Glomerular visceral epithelial cell (primary cell): Measurements from ENCODE around the gene INTS14.

Experiments
- DNase-seq: peaks from one replicate; pipeline ENCODE4 v3.0.0-alpha.2; 2016; ENCODE audit errors: extremely low spot score

Gene INTS14

GRCh38 chr15:65610871-65611718 is at the start of gene INTS14:
TSS of gene INTS14 (minus strand) at chr15:65611131. CDS start at chr15:65607380, 3,751 bp downstream.
- DNase-seq: peak; percentile 97

GRCh38 chr15:65659502-65660052 is 48.6 kb upstream of the INTS14 start:
- DNase-seq: no peak

GRCh38 chr15:65655457-65655856 is 44.5 kb upstream of the INTS14 start:
- no peak for DNase-seq

GRCh38 chr15:65655026-65655425 is 44.1 kb upstream of the INTS14 start:
- peak; percentile 23 for DNase-seq

- no peak for DNase-seq
These were observed 43.0 kb upstream of the INTS14 start for GRCh38 chr15:65653801-65654521.

- DNase-seq: no peak
These were observed 42.4 kb upstream of the INTS14 start for GRCh38 chr15:65653341-65653740.

- no peak for DNase-seq
These were observed 41.2 kb upstream of the INTS14 start for GRCh38 chr15:65651831-65652749.

GRCh38 chr15:65651042-65651322 is 40.1 kb upstream of the INTS14 start:
- no peak for DNase-seq

GRCh38 chr15:65650312-65651041 is 39.5 kb upstream of the INTS14 start:
- no peak for DNase-seq

GRCh38 chr15:65646486-65646885 is 35.6 kb upstream of the INTS14 start:
- no peak for DNase-seq

GRCh38 chr15:65645392-65645791 is 34.5 kb upstream of the INTS14 start:
- DNase-seq: no peak

- DNase-seq: no peak
These were observed 33.4 kb upstream of the INTS14 start for GRCh38 chr15:65644282-65644681.

GRCh38 chr15:65642594-65642993 is 31.7 kb upstream of the INTS14 start:
- DNase-seq: no peak

GRCh38 chr15:65641768-65642475 is 31.0 kb upstream of the INTS14 start:
- no peak for DNase-seq

GRCh38 chr15:65639509-65639908 is 28.6 kb upstream of the INTS14 start:
- no peak for DNase-seq

GRCh38 chr15:65638681-65639089 is 27.8 kb upstream of the INTS14 start:
- DNase-seq: peak; percentile 70

GRCh38 chr15:65638109-65638508 is 27.2 kb upstream of the INTS14 start:
- DNase-seq: no peak

GRCh38 chr15:65634356-65634755 is 23.4 kb upstream of the INTS14 start:
- DNase-seq: no peak

- no peak for DNase-seq
These were observed 22.8 kb upstream of the INTS14 start for GRCh38 chr15:65633752-65634151.

GRCh38 chr15:65632780-65633375 is 21.9 kb upstream of the INTS14 start:
- DNase-seq: no peak
